WERI-Rb-1 (cell line): ENCODE data around the gene PTPN13.

Source experiments
- DNase-seq: peaks from one replicate; pipeline ENCODE4 v3.0.0-alpha.2; 2020
- H3K27ac ChIP-seq: fragments of 250-450 bp; sonication (Bioruptor Pico); 2 replicates; pipeline ENCODE4 v1.5.1; 2020; ENCODE audit warnings: mild to moderate bottlenecking, moderate library complexity
- H3K27me3 ChIP-seq: fragments of 250-450 bp; sonication (Bioruptor Pico); 2 replicates; pipeline ENCODE4 v1.5.1; 2021; ENCODE audit warnings: mild to moderate bottlenecking, low read depth, moderate library complexity; ENCODE audit not compliant: insufficient read depth, severe bottlenecking
- H3K36me3 ChIP-seq: fragments of 250-450 bp; sonication (Bioruptor Pico); 2 replicates; pipeline ENCODE4 v1.5.1; 2020; ENCODE audit warnings: mild to moderate bottlenecking, moderate library complexity
- H3K4me3 ChIP-seq: 2 replicates; pipeline ENCODE4 v1.5.1; 2011; ENCODE audit warnings: low read depth, mild to moderate bottlenecking, control low read depth, low read length
- H3K9me3 ChIP-seq: fragments of 250-450 bp; sonication (Bioruptor Pico); 2 replicates; pipeline ENCODE4 v1.5.1; 2021; ENCODE audit warnings: mild to moderate bottlenecking, moderate library complexity; ENCODE audit not compliant: severe bottlenecking
- CTCF ChIP-seq: IDR thresholded peaks from 2 replicates; pipeline ENCODE4 v1.5.1; 2011; ENCODE audit warnings: low read depth, mild to moderate bottlenecking, control low read depth, inconsistent platforms, low read length

PTPN13 gene, protein sequence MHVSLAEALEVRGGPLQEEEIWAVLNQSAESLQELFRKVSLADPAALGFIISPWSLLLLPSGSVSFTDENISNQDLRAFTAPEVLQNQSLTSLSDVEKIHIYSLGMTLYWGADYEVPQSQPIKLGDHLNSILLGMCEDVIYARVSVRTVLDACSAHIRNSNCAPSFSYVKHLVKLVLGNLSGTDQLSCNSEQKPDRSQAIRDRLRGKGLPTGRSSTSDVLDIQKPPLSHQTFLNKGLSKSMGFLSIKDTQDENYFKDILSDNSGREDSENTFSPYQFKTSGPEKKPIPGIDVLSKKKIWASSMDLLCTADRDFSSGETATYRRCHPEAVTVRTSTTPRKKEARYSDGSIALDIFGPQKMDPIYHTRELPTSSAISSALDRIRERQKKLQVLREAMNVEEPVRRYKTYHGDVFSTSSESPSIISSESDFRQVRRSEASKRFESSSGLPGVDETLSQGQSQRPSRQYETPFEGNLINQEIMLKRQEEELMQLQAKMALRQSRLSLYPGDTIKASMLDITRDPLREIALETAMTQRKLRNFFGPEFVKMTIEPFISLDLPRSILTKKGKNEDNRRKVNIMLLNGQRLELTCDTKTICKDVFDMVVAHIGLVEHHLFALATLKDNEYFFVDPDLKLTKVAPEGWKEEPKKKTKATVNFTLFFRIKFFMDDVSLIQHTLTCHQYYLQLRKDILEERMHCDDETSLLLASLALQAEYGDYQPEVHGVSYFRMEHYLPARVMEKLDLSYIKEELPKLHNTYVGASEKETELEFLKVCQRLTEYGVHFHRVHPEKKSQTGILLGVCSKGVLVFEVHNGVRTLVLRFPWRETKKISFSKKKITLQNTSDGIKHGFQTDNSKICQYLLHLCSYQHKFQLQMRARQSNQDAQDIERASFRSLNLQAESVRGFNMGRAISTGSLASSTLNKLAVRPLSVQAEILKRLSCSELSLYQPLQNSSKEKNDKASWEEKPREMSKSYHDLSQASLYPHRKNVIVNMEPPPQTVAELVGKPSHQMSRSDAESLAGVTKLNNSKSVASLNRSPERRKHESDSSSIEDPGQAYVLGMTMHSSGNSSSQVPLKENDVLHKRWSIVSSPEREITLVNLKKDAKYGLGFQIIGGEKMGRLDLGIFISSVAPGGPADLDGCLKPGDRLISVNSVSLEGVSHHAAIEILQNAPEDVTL (N-terminal part only)

GRCh38 chr4:86593688-86594558, at the start of gene PTPN13:
Gene PTPN13, plus strand, starts transcription at chr4:86594315. Its CDS starts 40,942 bp downstream, at chr4:86635257.
- Histone ChIP-seq H3K36me3 (no peaks in the 10 kb centered on the region), H3K27ac (peak within 1 kb of the TSS; percentile 76), H3K27me3 (no peaks in the 10 kb centered on the region), H3K9me3 (no peaks in the 10 kb centered on the region), H3K4me3 (peak within 1 kb of the TSS; percentile 83)
- TF ChIP-seq CTCF = no peak
- peak; percentile 99 for DNase-seq

GRCh38 chr4:86547140-86547539, 47.0 kb upstream of the PTPN13 start:
- Histone ChIP-seq H3K36me3 (no peaks in the 10 kb centered on the region), H3K27me3 (no peaks in the 10 kb centered on the region), H3K4me3 (no peak overlapping the region), H3K9me3 (no peaks in the 10 kb centered on the region), H3K27ac (no peak overlapping the region)
- no peak for DNase-seq
- TF ChIP-seq CTCF = no peak

DNA sequence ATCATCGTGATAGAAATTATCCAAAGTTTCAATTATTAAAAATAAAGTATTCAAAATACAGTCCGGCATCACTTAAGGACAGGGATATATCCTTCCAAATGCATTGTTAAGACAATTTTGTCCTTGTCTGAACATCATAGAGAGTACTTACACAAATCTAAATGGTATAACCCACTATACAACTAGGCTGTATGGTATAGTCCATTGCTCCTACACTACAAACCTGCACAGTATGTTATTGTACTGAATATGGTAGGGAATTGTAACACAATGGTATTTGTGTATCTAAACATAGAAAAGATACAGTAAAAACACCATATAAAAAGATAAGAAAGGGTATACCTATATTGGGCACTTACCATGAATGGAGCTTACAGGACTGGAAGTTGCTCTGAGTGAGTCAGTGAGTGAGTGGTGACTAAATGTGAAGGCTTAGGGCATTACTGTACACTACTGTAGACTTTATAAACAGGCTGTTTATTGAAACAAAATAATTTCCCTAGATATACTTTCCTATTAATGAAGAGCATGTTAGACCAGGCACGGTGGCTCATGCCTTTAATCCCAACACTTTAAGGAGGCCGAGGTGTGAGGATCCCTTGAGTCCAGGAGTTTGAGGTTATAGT, 44.8 kb upstream of the PTPN13 start:
- TF ChIP-seq CTCF = no peak
- no peak overlapping the region for H3K27ac ChIP-seq
- no peaks in the 10 kb centered on the region for H3K9me3 ChIP-seq
- no peak overlapping the region for H3K4me3 ChIP-seq
- H3K27me3 ChIP-seq = no peaks in the 10 kb centered on the region
- no peak for DNase-seq
- H3K36me3 ChIP-seq = no peaks in the 10 kb centered on the region

DNA sequence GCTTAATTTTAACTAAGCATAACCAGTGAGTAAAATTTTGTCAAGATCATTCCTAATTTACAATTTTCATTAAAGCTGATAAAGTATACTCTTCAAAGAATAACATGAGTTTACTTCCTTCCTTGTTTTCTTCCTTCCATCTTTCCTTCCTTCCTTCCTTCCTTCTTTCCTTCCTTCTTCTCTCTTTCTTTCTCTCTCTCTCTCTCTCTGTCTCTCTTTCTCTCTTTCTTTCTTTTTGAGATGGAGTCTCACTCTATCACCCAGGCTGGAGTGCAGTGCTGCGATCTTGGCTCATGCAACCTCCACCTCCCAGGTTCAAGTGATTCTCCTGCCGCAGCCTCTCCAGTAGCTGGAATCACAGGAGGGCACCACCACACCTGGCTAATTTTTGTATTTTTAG, 42.7 kb upstream of the PTPN13 start:
- H3K27me3 ChIP-seq = no peaks in the 10 kb centered on the region
- no peak overlapping the region for H3K4me3 ChIP-seq
- DNase-seq = no peak
- no peak for TF ChIP-seq CTCF
- no peaks in the 10 kb centered on the region for H3K9me3 ChIP-seq
- no peaks in the 10 kb centered on the region for H3K36me3 ChIP-seq
- H3K27ac ChIP-seq = no peak overlapping the region

GRCh38 chr4:86554646-86555045, 39.5 kb upstream of the PTPN13 start:
- DNase-seq = no peak
- H3K9me3 ChIP-seq = no peaks in the 10 kb centered on the region
- H3K4me3 ChIP-seq = no peak overlapping the region
- no peak for TF ChIP-seq CTCF
- H3K36me3 ChIP-seq = no peaks in the 10 kb centered on the region
- no peak overlapping the region for H3K27ac ChIP-seq
- no peaks in the 10 kb centered on the region for H3K27me3 ChIP-seq
